SK-N-SH treated with all-trans-retinoic acid at 6 μM for 48 hours (cell line): ENCODE data around the gene RXRG.

Experiments
- ATAC-seq: fragments of 200-7000 bp; cut with Tn5 transposase; 3 replicates; pipeline ENCODE4 v1.9.1; 2020; ENCODE audit warnings: mild to moderate bottlenecking, moderate library complexity
- CSDC2 ChIP-seq: fragments of 250-450 bp; sonication (Bioruptor Pico); IDR thresholded peaks from 2 replicates; pipeline ENCODE4 v1.5.0; 2020; ENCODE audit warnings: mild to moderate bottlenecking, moderate library complexity
- CSRNP3 ChIP-seq: fragments of 250-450 bp; sonication (Bioruptor Pico); IDR thresholded peaks from 2 replicates; pipeline ENCODE4 v1.5.1; 2021; ENCODE audit warnings: mild to moderate bottlenecking, moderate library complexity
- ESRRG ChIP-seq: fragments of 250-450 bp; sonication (Bioruptor Pico); IDR thresholded peaks from 2 replicates; pipeline ENCODE4 v1.6.1; 2021; ENCODE audit warnings: mild to moderate bottlenecking
- GLIS3 ChIP-seq: fragments of 250-450 bp; sonication (Bioruptor Pico); IDR thresholded peaks from 2 replicates; pipeline ENCODE4 v1.5.0; 2020; ENCODE audit warnings: mild to moderate bottlenecking, moderate library complexity
- OSR1 ChIP-seq: fragments of 250-450 bp; sonication (Bioruptor Pico); IDR thresholded peaks from 2 replicates; pipeline ENCODE4 v1.8.0; 2022; ENCODE audit warnings: moderate library complexity, mild to moderate bottlenecking, inconsistent platforms
- RARB ChIP-seq: fragments of 250-450 bp; sonication (Bioruptor Pico); IDR thresholded peaks from 2 replicates; pipeline ENCODE4 v1.8.0; 2021; ENCODE audit warnings: mild to moderate bottlenecking, moderate library complexity
- SNAI2 ChIP-seq: fragments of 250-450 bp; sonication (Bioruptor Pico); IDR thresholded peaks from 2 replicates; pipeline ENCODE4 v1.5.0; 2020; ENCODE audit warnings: mild to moderate bottlenecking, moderate library complexity
- TOX ChIP-seq: fragments of 250-450 bp; sonication (Bioruptor Pico); IDR thresholded peaks from 2 replicates; pipeline ENCODE4 v1.8.0; 2021; ENCODE audit warnings: mild to moderate bottlenecking, moderate library complexity, borderline replicate concordance
- ZC3H10 ChIP-seq: fragments of 250-450 bp; sonication (Bioruptor Pico); IDR thresholded peaks from 2 replicates; pipeline ENCODE4 v1.5.1; 2021; ENCODE audit warnings: mild to moderate bottlenecking, moderate library complexity
- ZFP3 ChIP-seq: fragments of 250-450 bp; sonication (Bioruptor Pico); IDR thresholded peaks from 2 replicates; pipeline ENCODE4 v1.5.0; 2020; ENCODE audit warnings: mild to moderate bottlenecking, moderate library complexity
- ZFP30 ChIP-seq: fragments of 450-650 bp; formaldehyde crosslinking; IDR thresholded peaks from 2 replicates; pipeline ENCODE4 v1.5.0; 2022; ENCODE audit warnings: mild to moderate bottlenecking, moderate library complexity
- ZNF565 ChIP-seq: fragments of 450-650 bp; formaldehyde crosslinking; conservative IDR thresholded peaks from 2 replicates; pipeline ENCODE4 v1.5.0; 2020; ENCODE audit warnings: low read depth, mild to moderate bottlenecking, moderate library complexity
- ZNF70 ChIP-seq: fragments of 450-650 bp; formaldehyde crosslinking; IDR thresholded peaks from 2 replicates; pipeline ENCODE4 v1.5.0; 2020; ENCODE audit warnings: mild to moderate bottlenecking, moderate library complexity
- ZNF8 ChIP-seq: fragments of 450-650 bp; formaldehyde crosslinking; IDR thresholded peaks from 2 replicates; pipeline ENCODE4 v1.5.0; 2020; ENCODE audit warnings: mild to moderate bottlenecking, moderate library complexity
- TF ChIP-seq, protein P1 (sequence below): fragments of 250-450 bp; sonication (Bioruptor Pico); IDR thresholded peaks from 2 replicates; pipeline ENCODE4 v1.8.0; 2020; ENCODE audit warnings: mild to moderate bottlenecking, moderate library complexity, borderline replicate concordance
- TF ChIP-seq, protein P2 (sequence below): fragments of 250-450 bp; sonication (Bioruptor Pico); IDR thresholded peaks from 2 replicates; pipeline ENCODE4 v1.5.0; 2020; ENCODE audit warnings: mild to moderate bottlenecking, moderate library complexity
- TF ChIP-seq, protein P3 (sequence below): fragments of 250-450 bp; sonication (Bioruptor Pico); IDR thresholded peaks from 2 replicates; pipeline ENCODE4 v1.5.1; 2020; ENCODE audit warnings: low read depth, mild to moderate bottlenecking, moderate library complexity
- TF ChIP-seq, protein P4 (sequence below): fragments of 250-450 bp; sonication (Bioruptor Pico); IDR thresholded peaks from 2 replicates; pipeline ENCODE4 v1.8.0; 2021; ENCODE audit warnings: low read depth, mild to moderate bottlenecking, moderate library complexity, borderline replicate concordance

The RXRG gene

GRCh38 chr1:165387961-165388360, 57.0 kb downstream of the RXRG start (continued):
- TF ChIP-seq, protein P1, sequence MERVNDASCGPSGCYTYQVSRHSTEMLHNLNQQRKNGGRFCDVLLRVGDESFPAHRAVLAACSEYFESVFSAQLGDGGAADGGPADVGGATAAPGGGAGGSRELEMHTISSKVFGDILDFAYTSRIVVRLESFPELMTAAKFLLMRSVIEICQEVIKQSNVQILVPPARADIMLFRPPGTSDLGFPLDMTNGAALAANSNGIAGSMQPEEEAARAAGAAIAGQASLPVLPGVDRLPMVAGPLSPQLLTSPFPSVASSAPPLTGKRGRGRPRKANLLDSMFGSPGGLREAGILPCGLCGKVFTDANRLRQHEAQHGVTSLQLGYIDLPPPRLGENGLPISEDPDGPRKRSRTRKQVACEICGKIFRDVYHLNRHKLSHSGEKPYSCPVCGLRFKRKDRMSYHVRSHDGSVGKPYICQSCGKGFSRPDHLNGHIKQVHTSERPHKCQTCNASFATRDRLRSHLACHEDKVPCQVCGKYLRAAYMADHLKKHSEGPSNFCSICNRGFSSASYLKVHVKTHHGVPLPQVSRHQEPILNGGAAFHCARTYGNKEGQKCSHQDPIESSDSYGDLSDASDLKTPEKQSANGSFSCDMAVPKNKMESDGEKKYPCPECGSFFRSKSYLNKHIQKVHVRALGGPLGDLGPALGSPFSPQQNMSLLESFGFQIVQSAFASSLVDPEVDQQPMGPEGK (CRISPR knock-in tag), result no peak
- TF ChIP-seq SNAI2 (no peak), ESRRG (CRISPR knock-in tag) (no peak), GLIS3 (no peak), ZNF565 (no peak), ZC3H10 (CRISPR knock-in tag) (no peak), RARB (CRISPR knock-in tag) (no peak), ZNF70 (CRISPR knock-in tag) (no peak)
- TF ChIP-seq, all 23 proteins: peak for 0

GRCh38 chr1:165387505-165387904, 57.4 kb downstream of the RXRG start:
- no peak for ATAC-seq
- TF ChIP-seq CSDC2 (CRISPR knock-in tag), result no peak
- no peak for TF ChIP-seq ZNF8 (CRISPR knock-in tag)
- no peak for TF ChIP-seq ZFP3 (CRISPR knock-in tag)
- no peak for TF ChIP-seq ZFP30 (CRISPR knock-in tag)
- no peak for TF ChIP-seq ZNF70 (CRISPR knock-in tag)
- TF ChIP-seq, protein P2, sequence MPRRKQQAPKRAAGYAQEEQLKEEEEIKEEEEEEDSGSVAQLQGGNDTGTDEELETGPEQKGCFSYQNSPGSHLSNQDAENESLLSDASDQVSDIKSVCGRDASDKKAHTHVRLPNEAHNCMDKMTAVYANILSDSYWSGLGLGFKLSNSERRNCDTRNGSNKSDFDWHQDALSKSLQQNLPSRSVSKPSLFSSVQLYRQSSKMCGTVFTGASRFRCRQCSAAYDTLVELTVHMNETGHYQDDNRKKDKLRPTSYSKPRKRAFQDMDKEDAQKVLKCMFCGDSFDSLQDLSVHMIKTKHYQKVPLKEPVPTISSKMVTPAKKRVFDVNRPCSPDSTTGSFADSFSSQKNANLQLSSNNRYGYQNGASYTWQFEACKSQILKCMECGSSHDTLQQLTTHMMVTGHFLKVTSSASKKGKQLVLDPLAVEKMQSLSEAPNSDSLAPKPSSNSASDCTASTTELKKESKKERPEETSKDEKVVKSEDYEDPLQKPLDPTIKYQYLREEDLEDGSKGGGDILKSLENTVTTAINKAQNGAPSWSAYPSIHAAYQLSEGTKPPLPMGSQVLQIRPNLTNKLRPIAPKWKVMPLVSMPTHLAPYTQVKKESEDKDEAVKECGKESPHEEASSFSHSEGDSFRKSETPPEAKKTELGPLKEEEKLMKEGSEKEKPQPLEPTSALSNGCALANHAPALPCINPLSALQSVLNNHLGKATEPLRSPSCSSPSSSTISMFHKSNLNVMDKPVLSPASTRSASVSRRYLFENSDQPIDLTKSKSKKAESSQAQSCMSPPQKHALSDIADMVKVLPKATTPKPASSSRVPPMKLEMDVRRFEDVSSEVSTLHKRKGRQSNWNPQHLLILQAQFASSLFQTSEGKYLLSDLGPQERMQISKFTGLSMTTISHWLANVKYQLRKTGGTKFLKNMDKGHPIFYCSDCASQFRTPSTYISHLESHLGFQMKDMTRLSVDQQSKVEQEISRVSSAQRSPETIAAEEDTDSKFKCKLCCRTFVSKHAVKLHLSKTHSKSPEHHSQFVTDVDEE (CRISPR knock-in tag), result no peak
- no peak for TF ChIP-seq SNAI2
- TF ChIP-seq CSRNP3, result no peak
- TF ChIP-seq TOX, result no peak
- no peak for TF ChIP-seq OSR1 (CRISPR knock-in tag)
- no peak for TF ChIP-seq ZC3H10 (CRISPR knock-in tag)
- TF ChIP-seq, protein P3, sequence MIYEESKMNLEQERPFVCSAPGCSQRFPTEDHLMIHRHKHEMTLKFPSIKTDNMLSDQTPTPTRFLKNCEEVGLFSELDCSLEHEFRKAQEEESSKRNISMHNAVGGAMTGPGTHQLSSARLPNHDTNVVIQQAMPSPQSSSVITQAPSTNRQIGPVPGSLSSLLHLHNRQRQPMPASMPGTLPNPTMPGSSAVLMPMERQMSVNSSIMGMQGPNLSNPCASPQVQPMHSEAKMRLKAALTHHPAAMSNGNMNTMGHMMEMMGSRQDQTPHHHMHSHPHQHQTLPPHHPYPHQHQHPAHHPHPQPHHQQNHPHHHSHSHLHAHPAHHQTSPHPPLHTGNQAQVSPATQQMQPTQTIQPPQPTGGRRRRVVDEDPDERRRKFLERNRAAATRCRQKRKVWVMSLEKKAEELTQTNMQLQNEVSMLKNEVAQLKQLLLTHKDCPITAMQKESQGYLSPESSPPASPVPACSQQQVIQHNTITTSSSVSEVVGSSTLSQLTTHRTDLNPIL (CRISPR knock-in tag), result no peak

DNA sequence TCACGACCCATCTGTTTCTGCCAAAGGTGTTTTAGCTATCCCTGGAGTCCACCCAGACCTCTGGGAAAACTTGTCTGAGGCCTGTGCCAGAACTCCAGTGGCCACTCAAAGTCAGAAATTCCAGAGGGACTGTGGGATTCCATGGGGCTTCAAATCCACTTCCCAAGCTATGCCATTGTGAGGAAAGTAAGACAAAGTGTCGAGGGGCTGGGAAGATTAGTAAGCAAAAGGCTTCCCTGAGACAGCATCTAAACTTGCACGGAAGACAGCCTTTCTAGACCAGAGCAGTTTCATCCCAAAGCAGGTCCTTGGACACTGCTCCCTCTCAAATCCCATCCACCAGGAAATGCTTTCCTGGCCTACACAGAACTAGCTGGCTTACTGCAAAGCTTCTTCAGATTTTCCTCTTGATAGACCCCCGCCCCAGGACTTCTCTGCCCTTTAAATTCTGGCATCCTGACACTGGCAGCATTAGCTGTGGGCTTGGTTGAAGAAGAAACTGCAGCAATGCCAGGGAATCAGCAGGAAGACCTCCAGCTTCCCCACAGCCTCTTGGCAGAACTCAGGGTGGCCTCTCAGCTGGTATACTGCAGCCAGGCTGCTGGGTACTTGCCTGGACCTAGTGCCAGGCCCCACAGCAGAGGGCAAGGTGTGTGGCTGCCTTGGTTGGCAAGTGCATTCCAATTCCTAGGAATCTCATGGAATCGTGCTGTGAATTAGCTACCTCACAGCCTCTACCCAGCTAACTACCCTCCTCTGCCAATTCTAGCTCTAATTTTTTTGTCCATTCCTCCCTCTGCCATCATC, 61.1 kb downstream of the RXRG start:
- TF ChIP-seq CSDC2 (CRISPR knock-in tag) (no peak), ZNF70 (CRISPR knock-in tag) (no peak), ESRRG (CRISPR knock-in tag) (no peak), CSRNP3 (no peak), ZFP30 (CRISPR knock-in tag) (no peak), GLIS3 (no peak)
- TF ChIP-seq, protein P4, sequence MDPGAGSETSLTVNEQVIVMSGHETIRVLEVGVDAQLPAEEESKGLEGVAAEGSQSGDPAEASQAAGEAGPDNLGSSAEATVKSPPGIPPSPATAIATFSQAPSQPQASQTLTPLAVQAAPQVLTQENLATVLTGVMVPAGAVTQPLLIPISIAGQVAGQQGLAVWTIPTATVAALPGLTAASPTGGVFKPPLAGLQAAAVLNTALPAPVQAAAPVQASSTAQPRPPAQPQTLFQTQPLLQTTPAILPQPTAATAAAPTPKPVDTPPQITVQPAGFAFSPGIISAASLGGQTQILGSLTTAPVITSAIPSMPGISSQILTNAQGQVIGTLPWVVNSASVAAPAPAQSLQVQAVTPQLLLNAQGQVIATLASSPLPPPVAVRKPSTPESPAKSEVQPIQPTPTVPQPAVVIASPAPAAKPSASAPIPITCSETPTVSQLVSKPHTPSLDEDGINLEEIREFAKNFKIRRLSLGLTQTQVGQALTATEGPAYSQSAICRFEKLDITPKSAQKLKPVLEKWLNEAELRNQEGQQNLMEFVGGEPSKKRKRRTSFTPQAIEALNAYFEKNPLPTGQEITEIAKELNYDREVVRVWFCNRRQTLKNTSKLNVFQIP (CRISPR knock-in tag), result no peak
- ATAC-seq, result no peak; the same call in 2 of the 3 replicates
